Measurements from ENCODE around the gene BRD8.
A peak's percentile ranks its signal among the peaks of the same experiment; 100 is the strongest.
"Not testable (repeated sequence)": the region's sequence is repeated elsewhere in the genome, so short reads cannot be mapped to it uniquely, and the experiment has no call there.

Gene BRD8

GRCh38 chr5:138180183-138180782 is 1.9 kb upstream of the BRD8 start:
- H3K36me3 Mint-ChIP-seq, result peaks cover 3% of the 10 kb centered on the region
- H3K27ac Mint-ChIP-seq, result no peak overlapping the region
- H3K9me3 Mint-ChIP-seq, result no peaks in the 10 kb centered on the region
- H3K4me1 Mint-ChIP-seq, result peaks cover 5% of the 10 kb centered on the region
- no peaks in the 10 kb centered on the region for H3K27me3 Mint-ChIP-seq
- H3K4me3 Mint-ChIP-seq, result no peak overlapping the region

DNA sequence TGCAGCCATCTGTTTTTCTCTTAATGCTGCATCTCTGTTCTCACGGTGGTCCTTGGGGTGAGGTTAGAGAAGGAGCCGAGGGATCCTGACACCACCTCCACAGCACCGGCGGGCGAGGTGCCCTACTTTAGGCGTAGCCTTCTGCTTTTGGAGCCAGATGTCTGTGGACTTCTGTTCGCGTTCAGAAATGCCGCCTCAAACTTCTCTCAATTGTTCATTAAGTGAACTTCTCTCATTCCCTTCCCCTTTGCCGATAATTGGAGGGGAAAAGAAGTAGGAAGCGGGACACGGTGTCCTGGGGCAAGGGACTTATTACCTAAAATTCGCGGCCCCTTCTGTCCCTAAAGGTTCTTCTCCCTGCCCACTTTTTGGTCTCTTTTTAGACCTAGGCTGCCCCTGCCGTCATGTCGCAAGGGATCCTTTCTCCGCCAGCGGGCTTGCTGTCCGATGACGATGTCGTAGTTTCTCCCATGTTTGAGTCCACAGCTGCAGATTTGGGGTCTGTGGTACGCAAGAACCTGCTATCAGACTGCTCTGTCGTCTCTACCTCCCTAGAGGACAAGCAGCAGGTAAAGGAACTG is 937 bp upstream of the BRD8 start:
- Mint-ChIP-seq H3K36me3 (peaks cover 5% of the 10 kb centered on the region), H3K4me3 (no peak overlapping the region), H3K27ac (peak overlapping the region; percentile 62), H3K4me1 (peaks cover 8% of the 10 kb centered on the region), H3K9me3 (no peaks in the 10 kb centered on the region), H3K27me3 (no peaks in the 10 kb centered on the region)

DNA sequence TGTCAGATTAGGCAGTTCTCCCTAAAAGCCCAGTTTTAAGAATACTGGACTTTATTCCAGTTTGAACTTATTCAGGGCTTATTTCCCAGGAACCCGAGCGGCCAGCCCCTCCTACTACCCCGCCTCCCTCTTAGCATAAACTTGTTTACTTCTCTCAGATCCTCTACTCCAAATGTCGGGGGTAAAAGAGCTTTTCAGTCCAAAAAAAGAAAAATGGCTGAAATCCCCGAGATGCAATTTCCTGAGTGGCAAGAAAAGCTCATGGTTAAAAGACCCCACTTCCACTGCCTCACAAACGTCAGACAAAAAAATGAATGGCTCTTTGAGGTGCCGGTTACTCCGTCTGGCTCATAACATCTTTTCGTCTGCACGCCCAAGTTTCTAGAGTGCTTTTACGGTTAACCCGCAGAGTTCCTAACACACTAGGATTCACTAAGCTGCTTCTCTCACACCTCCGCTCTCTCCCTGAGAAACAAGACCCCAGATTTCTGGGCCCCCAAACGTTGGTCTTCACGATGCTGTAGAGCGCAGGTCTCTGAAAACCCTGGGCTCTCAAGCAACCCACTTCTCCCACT is 402 bp downstream of the BRD8 start:
- no peak overlapping the region for H3K4me3 Mint-ChIP-seq
- no peaks in the 10 kb centered on the region for H3K27me3 Mint-ChIP-seq
- H3K36me3 Mint-ChIP-seq, result peaks cover 5% of the 10 kb centered on the region
- H3K9me3 Mint-ChIP-seq, result no peaks in the 10 kb centered on the region
- peaks cover 14% of the 10 kb centered on the region for H3K4me1 Mint-ChIP-seq
- no peak overlapping the region for H3K27ac Mint-ChIP-seq

- Mint-ChIP-seq H3K9me3 (no peaks in the 10 kb centered on the region), H3K27ac (no peak overlapping the region), H3K4me3 (no peak overlapping the region), H3K4me1 (peaks cover 12% of the 10 kb centered on the region), H3K36me3 (peaks cover 23% of the 10 kb centered on the region), H3K27me3 (no peaks in the 10 kb centered on the region)
Observed at GRCh38 chr5:138170299-138170698, 8.1 kb downstream of the BRD8 start.

- Mint-ChIP-seq H3K27ac (no peak overlapping the region), H3K27me3 (no peaks in the 10 kb centered on the region), H3K4me1 (peaks cover 9% of the 10 kb centered on the region), H3K4me3 (no peak overlapping the region), H3K9me3 (no peaks in the 10 kb centered on the region), H3K36me3 (peaks cover 21% of the 10 kb centered on the region)
Observed at GRCh38 chr5:138169124-138169523, 9.3 kb downstream of the BRD8 start.

DNA sequence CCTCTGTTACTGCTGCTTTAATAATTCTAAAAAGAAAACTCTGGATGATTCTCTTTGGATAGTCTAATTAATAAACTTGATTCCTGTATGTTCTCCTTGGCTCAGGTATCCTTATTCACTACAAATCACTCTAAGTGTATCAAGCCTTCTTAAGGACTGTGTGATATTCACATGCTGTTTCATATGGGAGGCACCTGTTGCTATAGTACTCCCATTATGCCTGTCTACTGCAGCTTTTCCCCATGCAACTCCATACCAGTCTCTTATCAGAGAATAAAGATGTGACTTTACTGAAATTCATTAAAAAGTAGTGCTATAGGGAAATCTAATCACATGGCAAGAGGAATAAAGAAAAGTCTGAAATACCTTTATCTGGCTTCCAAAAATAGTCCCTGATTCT is 14.7 kb downstream of the BRD8 start:
- no peaks in the 10 kb centered on the region for H3K4me1 Mint-ChIP-seq
- no peak overlapping the region for H3K4me3 Mint-ChIP-seq
- no peaks in the 10 kb centered on the region for H3K27me3 Mint-ChIP-seq
- no peak overlapping the region for H3K27ac Mint-ChIP-seq
- no peaks in the 10 kb centered on the region for H3K9me3 Mint-ChIP-seq
- H3K36me3 Mint-ChIP-seq, result peaks cover 27% of the 10 kb centered on the region

DNA sequence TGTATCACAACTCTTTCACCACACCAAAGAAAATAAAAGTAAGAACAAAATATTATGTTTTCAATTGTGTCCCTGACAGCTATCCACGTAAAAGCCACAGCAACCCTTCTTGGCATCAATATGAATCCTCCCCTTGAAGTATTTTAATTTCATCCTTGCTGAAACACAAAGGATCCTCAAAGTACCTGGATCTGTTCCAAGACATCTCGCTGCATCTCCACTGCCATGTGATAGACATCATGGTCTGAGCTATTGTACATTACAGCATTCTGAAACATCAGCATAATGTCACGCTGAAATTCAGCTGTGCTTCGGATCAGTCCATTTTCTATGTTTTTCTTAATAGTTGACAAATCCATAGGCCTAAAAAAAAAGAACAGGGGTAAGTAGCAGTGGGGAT is 17.7 kb downstream of the BRD8 start:
- Mint-ChIP-seq H3K4me3 (no peak overlapping the region), H3K4me1 (no peaks in the 10 kb centered on the region), H3K36me3 (peaks cover 33% of the 10 kb centered on the region), H3K27me3 (no peaks in the 10 kb centered on the region), H3K27ac (no peak overlapping the region), H3K9me3 (no peaks in the 10 kb centered on the region)

DNA sequence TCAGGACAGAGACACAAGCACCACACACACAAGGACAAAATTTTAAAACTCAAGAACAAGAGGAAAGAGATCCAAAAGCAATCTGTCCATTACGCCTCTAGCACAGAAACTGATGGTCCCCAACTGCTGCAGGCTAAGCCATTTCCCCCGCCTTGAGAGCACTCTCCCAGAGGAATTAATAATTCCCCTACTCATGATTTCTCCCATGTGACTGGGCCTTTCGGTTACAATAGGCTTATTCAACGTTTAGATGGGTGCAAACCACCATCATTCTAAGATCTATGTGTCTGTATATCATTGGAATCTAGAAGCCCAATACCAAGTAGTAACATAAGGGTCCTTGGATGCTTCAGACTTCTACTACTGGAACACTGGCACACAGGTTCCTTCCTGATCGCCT is 18.8 kb downstream of the BRD8 start:
- Mint-ChIP-seq H3K9me3 (no peaks in the 10 kb centered on the region), H3K4me1 (no peaks in the 10 kb centered on the region), H3K4me3 (no peak overlapping the region), H3K36me3 (peaks cover 33% of the 10 kb centered on the region), H3K27ac (no peak overlapping the region), H3K27me3 (no peaks in the 10 kb centered on the region)

- H3K36me3 Mint-ChIP-seq, result peaks cover 26% of the 10 kb centered on the region
- no peaks in the 10 kb centered on the region for H3K4me1 Mint-ChIP-seq
- no peak overlapping the region for H3K27ac Mint-ChIP-seq
- H3K4me3 Mint-ChIP-seq, result no peak overlapping the region
- H3K9me3 Mint-ChIP-seq, result no peaks in the 10 kb centered on the region
- H3K27me3 Mint-ChIP-seq, result no peaks in the 10 kb centered on the region
Observed at GRCh38 chr5:138157626-138158025, 20.8 kb downstream of the BRD8 start.

GRCh38 chr5:138155977-138156376 is 22.5 kb downstream of the BRD8 start:
- H3K27me3 Mint-ChIP-seq, H3K4me1 Mint-ChIP-seq, H3K27ac Mint-ChIP-seq, H3K9me3 Mint-ChIP-seq, H3K4me3 Mint-ChIP-seq: not testable (repeated sequence)
- peaks cover 25% of the 10 kb centered on the region for H3K36me3 Mint-ChIP-seq

DNA sequence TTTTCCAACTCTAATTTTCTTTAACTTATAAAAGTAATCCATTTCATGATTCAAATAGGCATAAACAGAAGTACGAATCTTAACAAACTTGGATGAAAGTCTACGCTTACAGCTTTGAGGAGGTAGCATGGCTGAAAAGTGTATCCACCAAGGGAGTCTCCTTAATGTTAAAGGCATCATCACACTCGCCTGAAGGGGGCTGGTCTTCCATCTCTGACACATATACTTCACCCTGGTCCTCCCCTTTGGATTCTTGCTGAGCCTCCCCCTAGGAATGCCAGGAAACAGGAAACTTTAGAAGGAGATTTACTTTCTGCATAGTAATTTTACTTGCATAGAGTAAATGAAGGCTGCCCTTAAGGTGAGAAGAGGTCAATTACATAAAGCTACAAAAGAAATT is 28.9 kb downstream of the BRD8 start:
- Mint-ChIP-seq H3K27me3 (no peaks in the 10 kb centered on the region), H3K9me3 (no peaks in the 10 kb centered on the region)

GRCh38 chr5:138148811-138149210 is 29.6 kb downstream of the BRD8 start:
- Mint-ChIP-seq H3K4me3 (no peak overlapping the region), H3K36me3 (no peaks in the 10 kb centered on the region), H3K27ac (no peak overlapping the region), H3K9me3 (no peaks in the 10 kb centered on the region), H3K4me1 (no peaks in the 10 kb centered on the region), H3K27me3 (no peaks in the 10 kb centered on the region)

More for the DNA sequence above, 28.9 kb downstream of the BRD8 start:
- no peaks in the 10 kb centered on the region for H3K36me3 Mint-ChIP-seq
- no peak overlapping the region for H3K27ac Mint-ChIP-seq
- no peaks in the 10 kb centered on the region for H3K4me1 Mint-ChIP-seq
- no peak overlapping the region for H3K4me3 Mint-ChIP-seq

DNA sequence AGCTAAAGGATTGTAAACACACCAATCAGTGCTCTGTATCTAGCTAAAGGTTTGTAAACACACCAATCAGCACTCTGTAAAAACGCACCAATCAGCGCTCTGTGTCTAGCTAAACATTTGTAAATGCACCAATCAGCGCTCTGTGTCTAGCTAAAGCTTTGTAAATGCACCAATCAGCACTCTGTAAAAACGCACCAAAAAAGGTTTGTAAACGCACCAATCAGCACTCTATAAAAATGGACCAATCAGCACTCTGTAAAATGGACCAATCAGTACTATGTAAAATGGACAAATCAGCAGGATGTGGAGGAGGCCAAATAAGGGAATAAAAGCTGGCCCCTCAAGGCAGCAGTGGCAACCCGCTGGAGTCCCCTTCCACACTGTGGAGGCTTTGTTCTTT is 34.9 kb downstream of the BRD8 start:
- H3K4me3 Mint-ChIP-seq, H3K9me3 Mint-ChIP-seq, H3K27me3 Mint-ChIP-seq, H3K4me1 Mint-ChIP-seq, H3K27ac Mint-ChIP-seq, H3K36me3 Mint-ChIP-seq: not testable (repeated sequence)

GRCh38 chr5:138141734-138142133 is 36.7 kb downstream of the BRD8 start:
- Mint-ChIP-seq H3K4me3 (no peak overlapping the region), H3K27me3 (peaks cover 2% of the 10 kb centered on the region), H3K9me3 (no peaks in the 10 kb centered on the region), H3K4me1 (no peaks in the 10 kb centered on the region), H3K27ac (no peak overlapping the region), H3K36me3 (peaks cover 2% of the 10 kb centered on the region)

DNA sequence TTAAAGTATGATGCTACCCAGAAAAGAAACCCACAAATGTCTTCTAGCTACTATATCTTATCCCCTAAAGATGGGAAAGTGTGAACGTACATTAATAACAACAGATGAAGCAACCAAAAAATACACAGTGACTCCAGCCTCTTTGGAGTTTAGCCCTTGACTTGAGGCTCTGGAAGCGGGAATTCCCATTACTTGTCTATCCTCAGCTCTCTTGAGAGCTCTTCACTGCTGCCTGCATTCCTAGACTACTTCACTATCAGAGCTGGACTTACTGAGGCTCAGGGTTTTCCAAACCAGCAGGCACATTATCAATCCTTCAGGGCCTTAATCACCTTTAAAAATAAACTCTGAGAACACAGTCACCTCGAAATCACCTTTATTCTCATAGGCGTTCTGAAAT is 38.2 kb downstream of the BRD8 start:
- H3K27ac Mint-ChIP-seq, result no peak overlapping the region
- no peaks in the 10 kb centered on the region for H3K4me1 Mint-ChIP-seq
- H3K9me3 Mint-ChIP-seq, result no peaks in the 10 kb centered on the region
- H3K4me3 Mint-ChIP-seq, result no peak overlapping the region
- peaks cover 2% of the 10 kb centered on the region for H3K36me3 Mint-ChIP-seq
- peaks cover 7% of the 10 kb centered on the region for H3K27me3 Mint-ChIP-seq

DNA sequence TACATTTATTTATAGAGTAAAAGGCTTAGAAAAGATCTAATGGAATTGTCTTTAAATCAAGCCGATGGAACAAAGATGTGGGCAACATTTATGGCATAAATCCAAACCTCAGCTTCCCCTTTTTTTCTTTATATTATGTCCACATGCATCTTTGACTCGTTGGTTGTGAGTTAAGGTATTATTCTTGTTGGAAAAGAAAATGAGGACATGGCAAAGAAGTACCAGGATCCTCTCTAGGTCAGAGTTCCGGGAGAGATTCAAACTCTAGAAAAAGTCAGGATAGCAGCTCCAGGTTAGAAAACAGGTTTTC is 38.7 kb downstream of the BRD8 start:
- peaks cover 7% of the 10 kb centered on the region for H3K27me3 Mint-ChIP-seq
- no peak overlapping the region for H3K4me3 Mint-ChIP-seq
- no peaks in the 10 kb centered on the region for H3K9me3 Mint-ChIP-seq
- no peak overlapping the region for H3K27ac Mint-ChIP-seq
- H3K36me3 Mint-ChIP-seq, result peaks cover 2% of the 10 kb centered on the region
- no peaks in the 10 kb centered on the region for H3K4me1 Mint-ChIP-seq

Data from activated naive CD4-positive, alpha-beta T cell treated with anti-CD3 and anti-CD28 coated beads, Interleukin-2, amount 50 U/mL, for 24 hours (primary cell).